KMS-11 (cell line): ENCODE results near the gene ENPP6.
"Not testable (repeated sequence)": the region's sequence is repeated elsewhere in the genome, so short reads cannot be mapped to it uniquely, and the experiment has no call there.

ENCODE experiments used
- H2AFZ ChIP-seq: fragments of 200-600 bp; sonication (generic); 2 replicates; pipeline ENCODE4 v1.6.1; 2016; ENCODE audit warnings: antibody characterized with exemption, mixed run types, low read depth
- H3K27ac ChIP-seq: fragments of 200-600 bp; sonication (generic); 2 replicates; pipeline ENCODE4 v1.6.1; 2016; ENCODE audit warnings: mild to moderate bottlenecking, mixed run types
- H3K27me3 ChIP-seq: fragments of 200-600 bp; sonication (generic); 2 replicates; pipeline ENCODE4 v1.6.1; 2017; ENCODE audit warnings: mild to moderate bottlenecking, low read depth, mixed run types, moderate library complexity; ENCODE audit not compliant: insufficient read depth
- H3K36me3 ChIP-seq: fragments of 200-600 bp; sonication (generic); 2 replicates; pipeline ENCODE4 v1.6.1; 2017; ENCODE audit warnings: mild to moderate bottlenecking, mixed run types; ENCODE audit not compliant: insufficient read depth
- H3K4me1 ChIP-seq: fragments of 200-600 bp; sonication (generic); 2 replicates; pipeline ENCODE4 v1.6.1; 2016; ENCODE audit warnings: mild to moderate bottlenecking, low read depth, mixed run types; ENCODE audit not compliant: poor library complexity, severe bottlenecking
- H3K4me2 ChIP-seq: fragments of 200-600 bp; sonication (generic); 2 replicates; pipeline ENCODE4 v1.7.0; 2016; ENCODE audit warnings: mild to moderate bottlenecking, mixed run types
- H3K4me3 ChIP-seq: fragments of 200-600 bp; sonication (generic); IDR thresholded peaks from 2 replicates; pipeline ENCODE4 v1.6.1; 2017; ENCODE audit warnings: low read depth, low read length, mixed read lengths; ENCODE audit not compliant: insufficient read depth
- H3K79me2 ChIP-seq: fragments of 200-600 bp; sonication (generic); 2 replicates; pipeline ENCODE4 v1.6.1; 2016; ENCODE audit warnings: low read depth, mixed run types; ENCODE audit not compliant: insufficient read depth
- H3K9ac ChIP-seq: fragments of 200-600 bp; sonication (generic); 2 replicates; pipeline ENCODE4 v1.6.1; 2016; ENCODE audit warnings: mild to moderate bottlenecking, mixed run types
- H4K20me1 ChIP-seq: fragments of 200-600 bp; sonication (generic); 2 replicates; pipeline ENCODE4 v1.6.1; 2016; ENCODE audit warnings: mild to moderate bottlenecking, mixed run types; ENCODE audit not compliant: insufficient read depth
- CTCF ChIP-seq: fragments of 200-600 bp; sonication (generic); conservative IDR thresholded peaks from 2 replicates; pipeline ENCODE4 v1.6.1; 2017; ENCODE audit warnings: low read depth, mild to moderate bottlenecking, antibody characterized with exemption, low read length, moderate library complexity, mixed read lengths

Gene ENPP6

GRCh38 chr4:184059099-184059498, 158.6 kb downstream of the ENPP6 start:
- H3K36me3 ChIP-seq = no peaks in the 10 kb centered on the region
- H3K4me1 ChIP-seq = no peaks in the 10 kb centered on the region
- no peak overlapping the region for H3K27ac ChIP-seq
- no peak for TF ChIP-seq CTCF
- no peak overlapping the region for H3K4me2 ChIP-seq
- no peak overlapping the region for H3K4me3 ChIP-seq
- no peak overlapping the region for H2AFZ ChIP-seq
- no peaks in the 10 kb centered on the region for H3K79me2 ChIP-seq
- no peak overlapping the region for H3K9ac ChIP-seq
- H4K20me1 ChIP-seq = no peaks in the 10 kb centered on the region
- no peaks in the 10 kb centered on the region for H3K27me3 ChIP-seq

- Histone ChIP-seq H3K9ac (no peak overlapping the region), H3K27me3 (no peaks in the 10 kb centered on the region), H3K4me3 (no peak overlapping the region), H3K79me2 (no peaks in the 10 kb centered on the region), H3K27ac (no peak overlapping the region), H3K36me3 (no peaks in the 10 kb centered on the region), H3K4me1 (no peaks in the 10 kb centered on the region), H2AFZ (no peak overlapping the region), H3K4me2 (no peak overlapping the region), H4K20me1 (no peaks in the 10 kb centered on the region)
- TF ChIP-seq CTCF = no peak
Observed at GRCh38 chr4:184058026-184058425, 159.6 kb downstream of the ENPP6 start.

- no peak overlapping the region for H2AFZ ChIP-seq
- no peaks in the 10 kb centered on the region for H3K4me1 ChIP-seq
- H3K27ac ChIP-seq = no peak overlapping the region
- no peaks in the 10 kb centered on the region for H3K79me2 ChIP-seq
- TF ChIP-seq CTCF = no peak
- no peaks in the 10 kb centered on the region for H3K36me3 ChIP-seq
- no peaks in the 10 kb centered on the region for H4K20me1 ChIP-seq
- no peak overlapping the region for H3K4me3 ChIP-seq
- H3K4me2 ChIP-seq = no peak overlapping the region
- H3K9ac ChIP-seq = no peak overlapping the region
- H3K27me3 ChIP-seq = no peaks in the 10 kb centered on the region
Observed at GRCh38 chr4:184056877-184057276, 160.8 kb downstream of the ENPP6 start.

GRCh38 chr4:184053434-184053833, 164.2 kb downstream of the ENPP6 start:
- Histone ChIP-seq H2AFZ (no peak overlapping the region), H4K20me1 (no peaks in the 10 kb centered on the region), H3K4me3 (no peak overlapping the region), H3K27me3 (no peaks in the 10 kb centered on the region), H3K36me3 (no peaks in the 10 kb centered on the region), H3K4me2 (no peak overlapping the region), H3K27ac (no peak overlapping the region), H3K79me2 (no peaks in the 10 kb centered on the region), H3K9ac (no peak overlapping the region), H3K4me1 (no peaks in the 10 kb centered on the region)
- TF ChIP-seq CTCF = no peak

- Histone ChIP-seq H3K79me2 (no peaks in the 10 kb centered on the region), H3K4me3 (no peak overlapping the region), H3K4me2 (no peak overlapping the region), H2AFZ (no peak overlapping the region), H4K20me1 (no peaks in the 10 kb centered on the region), H3K27ac (no peak overlapping the region), H3K27me3 (no peaks in the 10 kb centered on the region), H3K9ac (no peak overlapping the region), H3K36me3 (no peaks in the 10 kb centered on the region), H3K4me1 (no peaks in the 10 kb centered on the region)
- TF ChIP-seq CTCF = no peak
Observed at GRCh38 chr4:184052616-184053015, 165.1 kb downstream of the ENPP6 start.

- not testable (repeated sequence) for H3K4me2 ChIP-seq, H4K20me1 ChIP-seq, H3K27me3 ChIP-seq, H3K9ac ChIP-seq, H2AFZ ChIP-seq, H3K36me3 ChIP-seq, H3K27ac ChIP-seq, H3K4me1 ChIP-seq, H3K79me2 ChIP-seq, H3K4me3 ChIP-seq
Observed at GRCh38 chr4:184051262-184051661, 166.4 kb downstream of the ENPP6 start.
